ENCODE data around the gene PRKCSH.

The PRKCSH gene

GRCh38 chr19:11475861-11476260 lies 40.4 kb downstream of the PRKCSH start:
- DNase-seq (ENCODE audit: low read depth in 3 of 3), result no peak

DNA sequence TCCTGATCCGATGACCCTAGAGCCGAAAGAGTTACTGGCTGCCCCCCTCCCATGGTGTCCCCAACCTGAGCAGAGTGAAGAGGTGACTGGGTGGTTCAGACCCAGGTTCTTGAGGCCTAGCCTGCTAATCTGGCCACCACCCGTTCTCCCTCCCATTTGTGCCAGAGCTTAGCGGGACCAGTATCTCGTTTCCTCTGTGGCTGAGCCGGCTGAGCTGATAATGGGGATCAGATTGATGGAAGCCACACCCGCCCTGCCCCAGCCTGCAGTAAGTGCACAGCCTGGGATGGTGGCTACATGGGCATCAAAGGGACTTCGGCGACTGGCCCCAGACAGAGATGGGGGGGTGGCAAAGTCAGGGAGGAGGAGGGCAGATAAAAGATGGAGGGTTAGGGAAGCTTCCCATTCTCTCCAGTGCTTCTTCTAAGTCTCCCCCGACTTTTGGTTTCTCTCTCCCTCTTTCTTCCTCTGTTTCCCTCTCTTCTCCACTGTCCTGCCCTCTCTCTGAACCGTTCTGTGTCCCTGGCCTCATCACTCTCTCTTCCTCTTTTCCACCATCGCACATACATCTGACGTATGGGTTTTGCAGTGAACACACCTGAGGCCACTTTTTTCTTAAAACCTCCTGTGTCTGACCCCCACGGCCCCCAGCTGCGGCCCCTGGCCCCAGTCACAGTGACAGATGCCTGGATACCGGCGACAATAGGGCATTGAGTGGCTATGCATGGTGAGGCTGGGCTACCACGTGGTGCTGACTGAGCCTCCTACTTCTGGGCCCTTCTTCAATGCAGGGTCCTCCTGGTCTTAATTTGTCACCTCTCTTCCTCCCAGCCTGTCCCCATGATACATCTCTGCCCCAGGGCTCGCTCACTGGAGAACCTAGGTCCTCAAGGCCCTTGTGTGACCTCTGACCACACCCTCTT lies 43.0 kb downstream of the PRKCSH start:
- DNase-seq (ENCODE audit: low read depth in 3 of 3), result no peak

- DNase-seq (ENCODE audit: low read depth in 3 of 3), result peak in 1 of 3 donors; percentile 37
Observed at GRCh38 chr19:11479090-11479897, 43.9 kb downstream of the PRKCSH start.

DNA sequence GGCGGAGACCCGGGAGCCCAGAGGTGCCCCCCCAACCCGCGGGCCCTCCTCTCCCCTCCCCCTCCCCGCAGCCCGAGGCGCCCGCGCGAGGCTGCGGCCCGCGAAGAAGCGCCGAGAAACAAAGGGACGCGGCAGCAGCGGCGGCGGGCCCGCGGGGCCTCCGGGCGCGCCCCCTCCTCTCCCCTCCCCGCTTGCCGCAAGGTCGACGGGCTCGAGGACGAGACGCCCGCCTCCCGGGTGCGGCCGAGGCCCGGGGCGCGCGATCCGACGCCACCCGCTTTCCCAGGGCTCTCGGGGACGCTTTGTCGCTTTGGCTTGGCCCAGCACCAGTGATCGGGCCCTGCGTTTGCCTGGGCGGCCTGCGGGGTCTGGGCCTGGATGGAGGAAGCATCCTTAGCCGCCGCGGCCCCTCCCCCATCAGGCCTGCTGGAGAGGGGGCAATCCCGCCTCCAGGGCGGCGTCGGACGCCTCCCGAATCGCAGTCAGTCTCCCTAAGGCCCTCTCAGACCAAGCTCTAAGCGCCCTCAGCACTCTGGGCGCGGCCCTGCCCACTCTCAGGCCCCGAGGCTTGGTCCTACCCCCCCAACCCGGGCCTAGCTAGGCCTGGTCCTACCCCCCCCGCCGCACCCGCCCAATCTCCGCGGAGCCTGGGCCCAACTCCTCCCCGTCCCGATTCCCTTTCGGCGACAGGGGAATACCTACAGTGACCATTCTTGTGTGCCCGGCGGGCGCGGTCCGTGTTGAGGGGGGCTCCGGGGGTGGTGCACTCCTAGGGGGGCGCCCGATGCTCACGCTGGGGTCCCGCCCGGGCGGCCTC lies 44.7 kb downstream of the PRKCSH start:
- DNase-seq (ENCODE audit: low read depth in 3 of 3), result no peak

DNA sequence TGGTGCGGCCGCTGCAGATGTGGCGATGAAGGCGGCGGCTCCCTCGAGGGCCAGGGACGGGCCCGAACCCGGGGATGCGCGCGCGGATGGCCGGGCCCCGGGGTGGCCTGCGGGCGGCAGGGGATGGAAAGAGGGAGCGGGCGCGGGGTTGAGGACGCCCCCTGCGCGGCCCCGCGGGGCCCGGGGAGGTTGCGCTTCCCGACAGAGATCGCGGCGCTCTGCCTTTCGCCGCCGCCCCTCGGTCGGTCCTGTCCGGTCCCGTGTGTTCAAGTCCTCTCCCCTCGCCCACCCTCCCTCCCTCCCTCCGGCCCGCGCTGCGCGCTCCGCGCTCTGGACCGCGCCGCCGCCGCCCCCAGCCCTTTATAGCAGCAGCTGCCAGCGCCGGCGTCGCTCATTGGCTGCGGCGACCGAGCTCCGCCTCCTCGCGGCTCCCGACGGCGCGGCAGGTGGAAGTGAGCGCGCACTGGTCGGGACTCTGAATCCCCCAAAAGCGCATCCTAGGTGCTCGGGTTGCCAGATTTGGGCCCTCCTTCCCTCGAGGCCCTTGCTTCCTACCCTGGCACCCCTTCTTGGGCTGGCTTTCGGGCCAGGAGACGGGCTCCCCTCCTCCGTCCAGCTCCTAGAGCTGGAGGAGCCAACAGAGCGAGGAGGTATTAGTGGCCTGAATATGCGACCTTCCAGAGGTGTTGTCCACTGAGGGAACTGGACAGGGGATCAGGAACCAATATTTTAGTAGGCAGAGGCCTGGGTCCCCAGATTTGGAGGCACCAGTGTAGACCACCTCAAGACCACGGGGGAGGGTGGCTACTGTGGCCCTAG lies 45.5 kb downstream of the PRKCSH start, which contains the start of gene ELAVL3:
TSS of gene ELAVL3 (minus strand) at position 332 of the 819 bp plus-strand sequence. CDS start 438 bp downstream, outside the sequence.
- DNase-seq (ENCODE audit: low read depth in 3 of 3), result no peak

GRCh38 chr19:11481534-11482383 lies 46.3 kb downstream of the PRKCSH start:
- peak; percentile 61 to 85 (median 71) for DNase-seq (ENCODE audit: low read depth in 3 of 3)

GRCh38 chr19:11482384-11483050 lies 47.1 kb downstream of the PRKCSH start:
- DNase-seq (ENCODE audit: low read depth in 3 of 3), result peak; percentile 77 to 80 (median 79)

DNA sequence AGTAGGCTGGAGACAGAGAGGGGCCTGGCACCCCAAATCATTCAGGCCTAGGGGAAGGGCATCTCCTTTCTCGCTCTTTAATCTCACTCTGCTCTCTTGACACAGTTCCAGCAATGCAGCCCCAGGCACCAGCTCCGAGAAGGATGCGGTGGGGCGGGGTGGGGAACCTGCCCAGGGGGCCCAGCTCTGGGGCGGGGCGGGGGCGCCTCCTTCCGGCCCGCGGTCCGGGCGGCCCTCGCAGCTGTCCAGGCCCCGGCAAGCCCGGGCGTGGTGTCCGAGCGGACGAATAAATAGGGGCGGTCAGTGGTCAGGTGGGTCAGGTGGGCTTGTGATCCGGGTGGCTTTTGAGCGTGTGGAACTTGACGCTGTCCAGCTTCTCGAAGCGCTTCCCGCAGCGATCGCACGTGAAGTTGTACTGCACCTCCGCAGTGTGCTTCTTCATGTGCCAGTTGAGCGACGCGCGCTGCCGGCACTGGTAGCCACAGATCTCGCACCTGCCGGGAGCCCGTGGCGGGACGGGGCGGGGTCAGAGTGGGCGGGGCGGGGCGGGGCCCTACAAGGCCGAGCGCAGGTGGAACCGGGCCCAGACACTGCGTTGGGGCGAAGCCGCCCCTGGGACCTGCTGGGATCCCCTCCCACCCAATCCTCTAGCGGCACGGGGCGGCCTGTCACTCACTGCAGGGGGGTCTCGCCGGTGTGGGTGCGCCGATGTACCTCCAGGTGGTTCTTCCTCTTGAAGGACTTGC lies 48.1 kb downstream of the PRKCSH start:
- DNase-seq (ENCODE audit: low read depth in 3 of 3), result no peak

DNA sequence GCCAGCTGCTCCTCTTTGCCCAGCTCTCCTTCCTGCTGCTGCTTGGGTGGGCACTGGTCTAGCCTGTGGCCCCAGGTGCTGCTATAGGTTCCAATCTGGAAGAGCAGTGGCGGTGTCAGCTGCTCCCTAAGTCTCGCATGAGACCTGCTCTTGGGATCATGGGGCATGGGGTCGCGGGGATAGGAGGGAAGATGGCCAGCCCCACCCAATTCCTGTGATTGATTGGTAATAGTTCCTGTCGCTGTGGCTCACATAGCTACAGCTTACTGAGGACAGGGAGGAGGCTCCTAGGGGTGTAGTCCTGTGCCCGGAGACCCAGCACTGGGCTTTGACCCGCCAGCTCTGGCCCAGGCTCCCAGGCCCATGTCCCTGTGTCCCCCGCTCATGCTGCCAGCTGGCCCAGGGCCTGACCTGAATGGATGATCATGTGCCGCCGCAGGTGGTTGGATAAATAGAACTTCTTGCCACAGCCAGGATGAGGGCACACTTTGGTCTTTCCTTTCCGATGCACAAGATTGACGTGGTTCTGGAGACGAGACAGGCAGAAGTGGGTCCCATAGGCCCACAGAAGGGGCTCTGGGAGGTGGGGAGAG lies 49.9 kb downstream of the PRKCSH start:
- DNase-seq (ENCODE audit: low read depth in 3 of 3), result no peak

DNA sequence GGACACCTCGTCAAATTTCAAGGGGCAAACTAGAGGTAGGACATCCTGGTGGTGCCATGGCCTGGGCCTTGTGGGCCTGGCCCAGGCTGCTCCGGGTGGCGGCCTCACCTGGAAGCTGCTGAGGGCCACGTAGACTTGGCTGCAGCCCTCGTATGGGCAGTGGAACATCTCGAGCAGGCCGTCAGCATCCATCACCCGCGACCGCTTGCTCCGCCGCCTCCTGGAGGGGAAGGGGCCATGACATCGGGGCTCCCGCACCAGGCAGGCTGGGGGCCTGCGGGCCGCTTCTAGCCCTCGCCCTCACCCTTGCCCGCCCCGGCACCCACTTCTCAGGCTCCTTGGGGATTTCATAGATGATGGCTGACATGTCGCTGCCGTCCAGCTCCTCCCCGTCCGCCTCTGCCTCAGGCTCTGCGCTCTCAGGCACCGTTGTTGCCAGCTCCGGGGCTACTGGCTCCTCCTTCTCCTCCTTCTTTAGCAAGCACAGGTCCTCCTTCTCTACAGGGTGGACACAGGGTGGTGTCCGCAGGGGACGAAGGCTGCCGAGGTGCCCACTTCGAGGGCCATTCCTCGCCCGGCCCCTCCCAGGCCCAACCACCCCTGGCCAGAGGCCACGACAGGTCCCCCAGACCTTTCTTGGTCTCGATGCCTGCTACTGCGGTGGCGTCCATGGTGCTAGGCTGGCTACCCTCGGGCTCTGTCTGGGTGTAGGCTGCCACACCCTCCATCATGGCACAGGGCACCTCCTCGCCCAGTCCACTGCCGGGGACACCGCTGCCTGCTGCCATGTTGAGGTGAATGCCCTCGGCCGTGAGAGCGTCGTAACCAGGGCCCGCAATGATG lies 51.4 kb downstream of the PRKCSH start:
- DNase-seq (ENCODE audit: low read depth in 3 of 3), result no peak

DNA sequence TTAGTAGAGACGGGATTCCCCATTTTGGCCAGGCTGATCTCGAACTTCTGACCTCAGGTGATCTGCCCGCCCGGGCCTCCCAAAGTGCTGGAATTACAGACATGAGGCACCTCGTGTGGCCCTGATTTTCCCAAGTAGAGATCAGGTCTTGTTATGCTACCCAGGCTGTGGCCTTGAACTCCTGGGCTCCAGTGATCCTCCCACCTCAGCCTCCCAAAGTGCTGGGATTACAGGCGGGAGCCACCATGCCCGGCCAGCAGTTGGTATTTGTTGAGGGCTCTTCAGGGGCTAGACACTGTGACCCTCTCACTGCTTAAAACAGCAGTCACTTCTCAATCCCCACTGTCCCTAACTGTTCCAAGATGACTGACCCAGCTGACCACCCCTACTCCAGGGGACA lies 53.9 kb downstream of the PRKCSH start:
- no peak for DNase-seq (ENCODE audit: low read depth in 3 of 3)

DNA sequence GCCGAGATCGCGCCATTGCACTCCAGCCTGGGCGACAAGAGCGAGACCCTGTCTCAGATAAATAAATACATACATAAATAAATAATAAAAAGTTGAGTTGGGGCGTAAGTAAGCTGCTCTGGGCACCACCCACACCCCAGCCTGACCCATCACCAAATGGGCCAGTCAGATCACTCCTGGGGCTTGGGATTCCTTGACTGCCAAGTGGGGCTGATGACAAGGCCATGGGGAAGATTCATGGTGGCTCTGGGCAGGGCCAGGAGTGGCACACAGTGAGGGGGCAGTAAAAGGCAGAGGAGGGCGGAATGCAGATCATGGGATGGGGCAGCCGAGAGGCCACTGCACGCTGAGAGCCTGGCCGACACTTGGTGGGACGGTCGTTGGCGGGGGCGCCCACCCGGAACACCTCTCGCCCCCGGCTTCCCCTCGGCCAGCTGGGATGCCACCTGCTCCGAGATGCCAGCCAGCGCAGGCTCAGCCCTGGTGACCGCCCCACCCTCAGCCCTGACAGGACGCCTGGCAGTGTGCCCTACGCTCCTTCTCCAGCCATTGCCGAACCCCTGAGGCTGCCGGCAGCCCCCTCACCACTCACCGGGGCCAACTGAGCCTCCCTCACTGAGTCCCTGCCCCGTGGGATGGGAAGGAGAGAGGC lies 59.3 kb downstream of the PRKCSH start:
- DNase-seq (ENCODE audit: low read depth in 3 of 3), result no peak

DNA sequence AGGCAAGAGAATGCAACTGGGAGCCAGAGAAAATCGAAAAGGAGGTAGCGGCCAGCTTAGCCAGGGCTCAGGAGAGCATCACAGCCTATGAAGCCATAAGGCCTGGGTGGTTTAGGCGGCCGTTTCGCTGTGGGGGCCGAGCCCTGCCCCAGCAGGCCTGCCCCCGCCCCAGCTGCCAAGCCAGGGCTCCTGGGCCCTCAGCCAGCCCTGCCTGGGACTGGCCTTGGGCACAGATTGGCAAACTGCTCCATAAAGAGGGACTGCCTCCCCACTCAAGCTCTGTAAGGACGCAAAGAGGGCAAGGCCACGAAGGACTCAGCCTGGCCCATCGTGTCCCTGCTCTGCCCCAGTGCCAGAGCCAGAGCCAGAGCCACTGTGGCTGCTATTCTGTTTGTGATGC lies 60.0 kb downstream of the PRKCSH start:
- DNase-seq (ENCODE audit: low read depth in 3 of 3), result no peak

GRCh38 chr19:11495885-11496284 lies 60.5 kb downstream of the PRKCSH start:
- DNase-seq (ENCODE audit: low read depth in 3 of 3), result no peak

DNA sequence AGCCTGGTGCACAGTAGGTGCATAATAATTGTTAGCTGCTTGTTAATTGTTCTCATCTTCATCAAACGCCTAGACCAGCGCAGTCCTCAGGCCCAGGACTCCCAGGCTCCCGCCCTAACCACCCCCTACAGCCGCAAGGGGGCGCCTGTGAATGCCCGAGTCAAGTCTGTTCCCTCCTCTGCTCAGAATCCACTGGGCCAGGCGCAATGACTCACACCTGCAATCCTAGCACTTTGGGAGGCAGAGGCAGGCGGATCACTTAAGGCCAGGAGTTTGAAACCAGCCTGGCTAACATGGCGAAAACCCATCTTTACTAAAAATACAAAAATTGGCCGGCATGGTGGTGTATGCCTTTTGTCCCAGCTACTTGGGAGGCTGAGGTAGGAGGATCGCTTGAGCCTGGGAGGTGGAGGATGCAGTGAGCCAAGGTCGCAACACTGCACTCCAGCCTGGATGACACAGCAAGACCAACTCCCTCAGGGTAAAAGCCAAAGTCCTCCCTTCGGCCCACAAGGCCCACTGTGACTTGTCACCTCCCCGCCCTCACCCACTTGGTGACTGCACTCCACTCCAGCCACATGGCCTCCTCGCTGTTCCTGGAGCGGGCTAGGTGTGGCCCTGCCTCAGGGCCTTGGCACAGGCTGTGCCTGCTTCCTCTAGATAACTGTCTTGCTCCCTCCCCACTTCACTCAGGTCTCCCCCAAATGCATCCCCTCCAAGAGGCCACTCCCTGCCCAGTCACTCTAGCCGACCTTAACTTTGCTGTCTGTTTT lies 61.1 kb downstream of the PRKCSH start:
- DNase-seq (ENCODE audit: low read depth in 3 of 3), result peak; percentile 44 to 61 (median 58)

GRCh38 chr19:11499220-11499726 lies 63.8 kb downstream of the PRKCSH start:
- no peak for DNase-seq (ENCODE audit: low read depth in 3 of 3)

Measured in stimulated activated CD4-positive, alpha-beta T cell treated with anti-CD3 and anti-CD28 coated beads, TNF-alpha, amount 100 ng/mL, for 48 hours (primary cell).